ENCODE measurements around the gene RAD54L. TPM values are rescaled to one million over a fixed set of nuclear protein-coding genes. Genes with fewer than 3 reads are reported as not detected.

RAD54L gene
- total and polyA plus RNA-seq, 10 of the 15 experiments (the other 5 are each of a cell fraction or from before 2014, with no cell fraction given): 12.9 to 54.2 (median 23.6) TPM

DNA sequence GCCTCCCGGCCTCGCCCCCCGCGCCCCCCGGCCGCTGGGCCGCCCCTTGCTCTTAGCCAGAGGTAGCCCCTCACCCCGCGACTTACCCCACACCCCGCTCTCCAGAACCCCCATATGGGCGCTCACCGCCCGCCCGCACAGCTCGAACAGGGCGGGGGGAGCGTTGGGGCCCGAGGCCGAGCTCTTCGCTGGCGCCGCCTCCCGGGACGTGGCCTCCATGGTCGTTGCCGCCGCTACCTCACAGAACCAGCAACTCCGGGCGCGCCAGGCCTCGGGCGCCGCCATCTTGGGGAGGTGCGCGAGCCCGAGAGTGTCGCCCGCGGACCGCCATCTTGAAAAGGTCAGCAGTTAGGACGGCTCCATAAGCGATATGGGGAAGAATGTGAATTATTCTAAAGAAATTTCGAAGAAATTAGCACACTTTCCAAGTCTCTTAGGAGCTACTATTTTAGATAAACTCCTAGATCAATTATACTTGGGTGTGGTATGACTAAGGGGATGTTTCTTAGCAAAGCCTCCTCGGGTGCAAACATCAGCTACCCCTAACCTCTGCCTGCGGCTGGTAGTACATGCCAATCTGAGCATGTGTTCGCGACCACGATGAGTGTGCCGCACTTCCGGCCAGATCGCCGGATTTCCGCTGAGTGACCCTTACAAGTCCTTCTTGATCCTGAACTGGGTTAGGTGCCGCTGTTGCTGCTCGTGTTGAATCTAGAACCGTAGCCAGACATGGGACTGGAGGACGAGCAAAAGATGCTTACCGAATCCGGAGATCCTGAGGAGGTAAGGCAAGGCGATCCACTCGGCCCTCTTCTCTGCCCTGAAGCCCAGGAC lies 55.7 kb downstream of the RAD54L start, which contains the start of the genes LRRC41 and UQCRH (continued):
- TF ChIP-seq, protein P1, sequence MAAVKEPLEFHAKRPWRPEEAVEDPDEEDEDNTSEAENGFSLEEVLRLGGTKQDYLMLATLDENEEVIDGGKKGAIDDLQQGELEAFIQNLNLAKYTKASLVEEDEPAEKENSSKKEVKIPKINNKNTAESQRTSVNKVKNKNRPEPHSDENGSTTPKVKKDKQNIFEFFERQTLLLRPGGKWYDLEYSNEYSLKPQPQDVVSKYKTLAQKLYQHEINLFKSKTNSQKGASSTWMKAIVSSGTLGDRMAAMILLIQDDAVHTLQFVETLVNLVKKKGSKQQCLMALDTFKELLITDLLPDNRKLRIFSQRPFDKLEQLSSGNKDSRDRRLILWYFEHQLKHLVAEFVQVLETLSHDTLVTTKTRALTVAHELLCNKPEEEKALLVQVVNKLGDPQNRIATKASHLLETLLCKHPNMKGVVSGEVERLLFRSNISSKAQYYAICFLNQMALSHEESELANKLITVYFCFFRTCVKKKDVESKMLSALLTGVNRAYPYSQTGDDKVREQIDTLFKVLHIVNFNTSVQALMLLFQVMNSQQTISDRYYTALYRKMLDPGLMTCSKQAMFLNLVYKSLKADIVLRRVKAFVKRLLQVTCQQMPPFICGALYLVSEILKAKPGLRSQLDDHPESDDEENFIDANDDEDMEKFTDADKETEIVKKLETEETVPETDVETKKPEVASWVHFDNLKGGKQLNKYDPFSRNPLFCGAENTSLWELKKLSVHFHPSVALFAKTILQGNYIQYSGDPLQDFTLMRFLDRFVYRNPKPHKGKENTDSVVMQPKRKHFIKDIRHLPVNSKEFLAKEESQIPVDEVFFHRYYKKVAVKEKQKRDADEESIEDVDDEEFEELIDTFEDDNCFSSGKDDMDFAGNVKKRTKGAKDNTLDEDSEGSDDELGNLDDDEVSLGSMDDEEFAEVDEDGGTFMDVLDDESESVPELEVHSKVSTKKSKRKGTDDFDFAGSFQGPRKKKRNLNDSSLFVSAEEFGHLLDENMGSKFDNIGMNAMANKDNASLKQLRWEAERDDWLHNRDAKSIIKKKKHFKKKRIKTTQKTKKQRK (IDR thresholded peaks at IDR 0.05; ENCODE audit: low read depth, low read length): no peak
- TF ChIP-seq SP1 (IDR thresholded peaks at IDR 0.05; ENCODE audit: low read depth, low read length) (peak; percentile 61), ESRRA (IDR thresholded peaks at IDR 0.05; ENCODE audit: low read length) (no peak), FOS (IDR thresholded peaks at IDR 0.05; ENCODE audit: borderline replicate concordance, extremely low read depth, insufficient read length) (no peak), ZNF687 (IDR thresholded peaks at IDR 0.05) (peak; percentile 45; the same call in 1 of the 2 replicates), GABPA (IDR thresholded peaks at IDR 0.05; ENCODE audit: low read depth) (peak; percentile 92), STAT3 (IDR thresholded peaks at IDR 0.05; ENCODE audit: low read depth, low read length) (no peak), RBBP5 (conservative IDR thresholded peaks at IDR 0.05) (no peak), TAF1 (IDR thresholded peaks at IDR 0.05; ENCODE audit: borderline replicate concordance, low read depth, low read length) (peak; percentile 93), TCF12 (IDR thresholded peaks at IDR 0.05; ENCODE audit: low read depth, low read length) (peak; percentile 15; the same call in 1 of the 2 replicates), CBX3 (IDR thresholded peaks at IDR 0.05; ENCODE audit: borderline replicate concordance, low read depth) (no peak)
- TF ChIP-seq, protein P2, sequence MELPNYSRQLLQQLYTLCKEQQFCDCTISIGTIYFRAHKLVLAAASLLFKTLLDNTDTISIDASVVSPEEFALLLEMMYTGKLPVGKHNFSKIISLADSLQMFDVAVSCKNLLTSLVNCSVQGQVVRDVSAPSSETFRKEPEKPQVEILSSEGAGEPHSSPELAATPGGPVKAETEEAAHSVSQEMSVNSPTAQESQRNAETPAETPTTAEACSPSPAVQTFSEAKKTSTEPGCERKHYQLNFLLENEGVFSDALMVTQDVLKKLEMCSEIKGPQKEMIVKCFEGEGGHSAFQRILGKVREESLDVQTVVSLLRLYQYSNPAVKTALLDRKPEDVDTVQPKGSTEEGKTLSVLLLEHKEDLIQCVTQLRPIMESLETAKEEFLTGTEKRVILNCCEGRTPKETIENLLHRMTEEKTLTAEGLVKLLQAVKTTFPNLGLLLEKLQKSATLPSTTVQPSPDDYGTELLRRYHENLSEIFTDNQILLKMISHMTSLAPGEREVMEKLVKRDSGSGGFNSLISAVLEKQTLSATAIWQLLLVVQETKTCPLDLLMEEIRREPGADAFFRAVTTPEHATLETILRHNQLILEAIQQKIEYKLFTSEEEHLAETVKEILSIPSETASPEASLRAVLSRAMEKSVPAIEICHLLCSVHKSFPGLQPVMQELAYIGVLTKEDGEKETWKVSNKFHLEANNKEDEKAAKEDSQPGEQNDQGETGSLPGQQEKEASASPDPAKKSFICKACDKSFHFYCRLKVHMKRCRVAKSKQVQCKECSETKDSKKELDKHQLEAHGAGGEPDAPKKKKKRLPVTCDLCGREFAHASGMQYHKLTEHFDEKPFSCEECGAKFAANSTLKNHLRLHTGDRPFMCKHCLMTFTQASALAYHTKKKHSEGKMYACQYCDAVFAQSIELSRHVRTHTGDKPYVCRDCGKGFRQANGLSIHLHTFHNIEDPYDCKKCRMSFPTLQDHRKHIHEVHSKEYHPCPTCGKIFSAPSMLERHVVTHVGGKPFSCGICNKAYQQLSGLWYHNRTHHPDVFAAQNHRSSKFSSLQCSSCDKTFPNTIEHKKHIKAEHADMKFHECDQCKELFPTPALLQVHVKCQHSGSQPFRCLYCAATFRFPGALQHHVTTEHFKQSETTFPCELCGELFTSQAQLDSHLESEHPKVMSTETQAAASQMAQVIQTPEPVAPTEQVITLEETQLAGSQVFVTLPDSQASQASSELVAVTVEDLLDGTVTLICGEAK (IDR thresholded peaks at IDR 0.05; ENCODE audit: borderline replicate concordance): peak; percentile 95
- TF ChIP-seq, protein P3, sequence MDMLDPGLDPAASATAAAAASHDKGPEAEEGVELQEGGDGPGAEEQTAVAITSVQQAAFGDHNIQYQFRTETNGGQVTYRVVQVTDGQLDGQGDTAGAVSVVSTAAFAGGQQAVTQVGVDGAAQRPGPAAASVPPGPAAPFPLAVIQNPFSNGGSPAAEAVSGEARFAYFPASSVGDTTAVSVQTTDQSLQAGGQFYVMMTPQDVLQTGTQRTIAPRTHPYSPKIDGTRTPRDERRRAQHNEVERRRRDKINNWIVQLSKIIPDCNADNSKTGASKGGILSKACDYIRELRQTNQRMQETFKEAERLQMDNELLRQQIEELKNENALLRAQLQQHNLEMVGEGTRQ (IDR thresholded peaks at IDR 0.05; ENCODE audit: borderline replicate concordance, low read depth, low read length): peak; percentile 27; the same call in 1 of the 2 replicates
- TF ChIP-seq, protein P4, sequence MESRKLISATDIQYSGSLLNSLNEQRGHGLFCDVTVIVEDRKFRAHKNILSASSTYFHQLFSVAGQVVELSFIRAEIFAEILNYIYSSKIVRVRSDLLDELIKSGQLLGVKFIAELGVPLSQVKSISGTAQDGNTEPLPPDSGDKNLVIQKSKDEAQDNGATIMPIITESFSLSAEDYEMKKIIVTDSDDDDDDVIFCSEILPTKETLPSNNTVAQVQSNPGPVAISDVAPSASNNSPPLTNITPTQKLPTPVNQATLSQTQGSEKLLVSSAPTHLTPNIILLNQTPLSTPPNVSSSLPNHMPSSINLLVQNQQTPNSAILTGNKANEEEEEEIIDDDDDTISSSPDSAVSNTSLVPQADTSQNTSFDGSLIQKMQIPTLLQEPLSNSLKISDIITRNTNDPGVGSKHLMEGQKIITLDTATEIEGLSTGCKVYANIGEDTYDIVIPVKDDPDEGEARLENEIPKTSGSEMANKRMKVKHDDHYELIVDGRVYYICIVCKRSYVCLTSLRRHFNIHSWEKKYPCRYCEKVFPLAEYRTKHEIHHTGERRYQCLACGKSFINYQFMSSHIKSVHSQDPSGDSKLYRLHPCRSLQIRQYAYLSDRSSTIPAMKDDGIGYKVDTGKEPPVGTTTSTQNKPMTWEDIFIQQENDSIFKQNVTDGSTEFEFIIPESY (IDR thresholded peaks at IDR 0.05): no peak

Measured in GM12878 (cell line).